OCI-LY7 (cell line): ENCODE measurements around the gene SPARC. TPM values are rescaled to one million over a fixed set of nuclear protein-coding genes. Genes with fewer than 3 reads are reported as not detected.

ENCODE experiments used
- BruUV-seq: library from RNA; stranded (reverse); fragments of 400-500 nt; replicated peaks from 2 replicates; lab custom pipeline; 2021; lab: Mats Ljungman, UMichigan
- CTCF ChIA-PET: fragments of 300-600 bp; sonication (Branson Sonifier 250); formaldehyde crosslinking; loops from one replicate; lab custom pipeline; 2022; ENCODE audit warnings: antibody characterized with exemption; ENCODE audit not compliant: unreplicated experiment; lab: Charles Lee
- POLR2A ChIA-PET: fragments of 300-600 bp; sonication (Branson Sonifier 250); formaldehyde crosslinking; loops from one replicate; lab custom pipeline; 2022; ENCODE audit warnings: antibody characterized with exemption; lab: Charles Lee
- DNase-seq: peaks from one replicate; pipeline ENCODE4 v3.0.0-alpha.2; 2015; ENCODE audit warnings: low spot score
- H2AFZ ChIP-seq: fragments of 200-600 bp; sonication (generic), shearing (Covaris generic); 2 replicates; pipeline ENCODE4 v1.6.1; 2014; ENCODE audit warnings: mild to moderate bottlenecking, antibody characterized with exemption, low read length, moderate library complexity
- H3K27ac ChIP-seq: fragments of 200-600 bp; sonication (generic); 2 replicates; pipeline ENCODE4 v1.5.1; 2014; ENCODE audit warnings: mixed run types, low read depth, mild to moderate bottlenecking, moderate library complexity, low read length, inconsistent platforms; ENCODE audit not compliant: poor library complexity, severe bottlenecking
- H3K36me3 ChIP-seq: fragments of 200-600 bp; sonication (generic); 2 replicates; pipeline ENCODE4 v1.6.1; 2014; ENCODE audit warnings: mild to moderate bottlenecking, antibody characterized with exemption, low read length, moderate library complexity, mixed read lengths; ENCODE audit not compliant: insufficient read depth
- H3K4me1 ChIP-seq: fragments of 200-600 bp; sonication (generic); 2 replicates; pipeline ENCODE4 v1.5.1; 2014; ENCODE audit warnings: mild to moderate bottlenecking, low read length; ENCODE audit not compliant: insufficient read depth, poor library complexity, severe bottlenecking
- H3K4me2 ChIP-seq: fragments of 200-600 bp; sonication (generic); 2 replicates; pipeline ENCODE4 v1.6.1; 2014; ENCODE audit warnings: mild to moderate bottlenecking, low read length
- H3K4me3 ChIP-seq: fragments of 200-600 bp; sonication (generic); 2 replicates; pipeline ENCODE4 v1.5.1; 2014; ENCODE audit warnings: mild to moderate bottlenecking, low read depth, low read length; ENCODE audit not compliant: poor library complexity, severe bottlenecking
- H3K79me2 ChIP-seq: fragments of 200-600 bp; sonication (generic); 2 replicates; pipeline ENCODE4 v1.6.1; 2016; ENCODE audit warnings: low read depth, mild to moderate bottlenecking, low read length, moderate library complexity, mixed read lengths; ENCODE audit not compliant: insufficient read depth
- H3K9me2 ChIP-seq: fragments of 200-600 bp; sonication (generic); 2 replicates; pipeline ENCODE4 v1.6.1; 2016; ENCODE audit warnings: mild to moderate bottlenecking, low read length, mixed read lengths; ENCODE audit not compliant: insufficient read depth
- H3K9me3 ChIP-seq: fragments of 200-600 bp; sonication (generic); 2 replicates; pipeline ENCODE4 v1.6.1; 2014; ENCODE audit warnings: mild to moderate bottlenecking, mixed run types, low read length, mixed read lengths
- H4K20me1 ChIP-seq: fragments of 200-600 bp; sonication (generic); 2 replicates; pipeline ENCODE4 v1.6.1; 2014; ENCODE audit warnings: mild to moderate bottlenecking, antibody characterized with exemption, low read length, moderate library complexity, mixed read lengths; ENCODE audit not compliant: insufficient read depth
- EZH2phosphoT487 ChIP-seq: fragments of 200-600 bp; sonication (generic); IDR thresholded peaks from 2 replicates; pipeline ENCODE4 v1.6.1; 2018; ENCODE audit warnings: low read depth, borderline replicate concordance, mild to moderate bottlenecking, mixed run types, antibody characterized with exemption, low read length, moderate library complexity, mixed read lengths
- intact Hi-C: fragments of 100-400 bp; cut with micrococcal nuclease; formaldehyde crosslinking; loops from one replicate; pipeline ENCODE4 v1.10.0; 2022; ENCODE audit not compliant: unreplicated experiment
- small RNA-seq: library from RNA; depleted of rRNA; stranded (forward); fragments of <200 nt; gene quantifications from one replicate; pipeline ENCODE3, GENCODE V24; 2014
- total RNA-seq, 2 experiments: library from RNA; depleted of rRNA in 1 of 2; stranded (reverse); fragments of >200 nt in 1 of 2; shearing (Covaris generic) in 1 of 2; gene quantifications; 2 replicates each; pipeline ENCODE4 v1.2.3, GENCODE V29; 2014 to 2022
- TF ChIP-seq, protein P1 (sequence below): fragments of 200-600 bp; sonication (generic); conservative IDR thresholded peaks from 2 replicates; pipeline ENCODE4 v1.5.1; 2014; ENCODE audit warnings: mild to moderate bottlenecking, antibody characterized with exemption, low read length, moderate library complexity, mixed read lengths

SPARC gene
- total RNA-seq, 2 experiments from 2014 or later = 0.89 TPM; not detected in 1

DNA sequence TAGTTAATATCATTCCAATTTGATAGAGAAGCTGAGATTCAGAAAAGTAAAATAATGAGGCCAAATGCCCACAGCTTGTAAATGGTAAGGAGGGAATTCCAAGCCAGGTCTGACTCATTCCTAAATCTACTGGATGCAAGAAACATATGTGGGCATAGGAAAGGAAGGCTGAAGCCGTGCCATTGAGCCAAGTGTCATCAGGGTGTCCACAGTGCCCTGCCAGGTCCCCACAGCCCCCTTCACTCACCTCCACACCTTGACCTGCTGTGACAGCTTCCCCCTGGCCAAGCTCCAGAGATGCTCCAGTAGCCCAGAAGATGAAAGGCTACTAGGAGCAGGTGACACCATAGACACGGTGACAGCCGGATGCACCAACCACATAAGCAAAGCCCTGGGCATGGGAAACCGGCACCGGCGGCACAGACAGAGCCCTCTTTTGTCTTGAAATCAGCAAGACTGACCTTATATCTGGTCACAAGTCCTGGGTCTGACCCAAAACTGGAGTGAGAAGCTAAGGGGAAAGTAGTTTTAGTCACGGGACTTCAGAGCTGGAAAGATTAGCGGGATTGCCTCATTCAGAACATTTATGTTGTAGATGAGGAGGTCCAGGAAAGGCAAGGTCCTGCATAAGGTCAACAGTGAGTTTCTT is 75.5 kb downstream of the SPARC start:
- POLR2A ChIA-PET = interaction anchor here (0.7 kb wide), 1 partner anchor 56 kb away, joined by 3 read pairs; no protein-coding TSS in a partner anchor
- no peak overlapping the region for H2AFZ ChIP-seq
- no peaks in the 10 kb centered on the region for H3K36me3 ChIP-seq
- no peak for TF ChIP-seq EZH2phosphoT487
- TF ChIP-seq, protein P1, sequence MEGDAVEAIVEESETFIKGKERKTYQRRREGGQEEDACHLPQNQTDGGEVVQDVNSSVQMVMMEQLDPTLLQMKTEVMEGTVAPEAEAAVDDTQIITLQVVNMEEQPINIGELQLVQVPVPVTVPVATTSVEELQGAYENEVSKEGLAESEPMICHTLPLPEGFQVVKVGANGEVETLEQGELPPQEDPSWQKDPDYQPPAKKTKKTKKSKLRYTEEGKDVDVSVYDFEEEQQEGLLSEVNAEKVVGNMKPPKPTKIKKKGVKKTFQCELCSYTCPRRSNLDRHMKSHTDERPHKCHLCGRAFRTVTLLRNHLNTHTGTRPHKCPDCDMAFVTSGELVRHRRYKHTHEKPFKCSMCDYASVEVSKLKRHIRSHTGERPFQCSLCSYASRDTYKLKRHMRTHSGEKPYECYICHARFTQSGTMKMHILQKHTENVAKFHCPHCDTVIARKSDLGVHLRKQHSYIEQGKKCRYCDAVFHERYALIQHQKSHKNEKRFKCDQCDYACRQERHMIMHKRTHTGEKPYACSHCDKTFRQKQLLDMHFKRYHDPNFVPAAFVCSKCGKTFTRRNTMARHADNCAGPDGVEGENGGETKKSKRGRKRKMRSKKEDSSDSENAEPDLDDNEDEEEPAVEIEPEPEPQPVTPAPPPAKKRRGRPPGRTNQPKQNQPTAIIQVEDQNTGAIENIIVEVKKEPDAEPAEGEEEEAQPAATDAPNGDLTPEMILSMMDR = no peak
- H3K4me2 ChIP-seq = no peak overlapping the region
- no peaks in the 10 kb centered on the region for H3K9me2 ChIP-seq
- H3K4me3 ChIP-seq = no peak overlapping the region
- no peak for DNase-seq
- H3K9me3 ChIP-seq = no peaks in the 10 kb centered on the region
- H4K20me1 ChIP-seq = no peaks in the 10 kb centered on the region
- no peaks in the 10 kb centered on the region for H3K79me2 ChIP-seq
- H3K4me1 ChIP-seq = no peaks in the 10 kb centered on the region
- intact Hi-C loops = no loop called here
- H3K27ac ChIP-seq = no peak overlapping the region
- no TSS peak for BruUV-seq
- CTCF ChIA-PET = interaction anchor here (0.6 kb wide), 1 partner anchor 16 kb away, joined by 3 read pairs; no protein-coding TSS in a partner anchor

Small RNAs within 50 kb of the gene (small RNA-seq; reads per million reads assigned to genes)
- gene RN7SKP232 = 0.31 reads per million

Other genes starting within 250 kb of the SPARC start
- 6.7 and 11.6 TPM in 2 replicates for gene SLC36A1, start 239.3 kb downstream of the SPARC start, total RNA-seq (2014; rRNA removed; shearing (Covaris generic))
- 11.9 and 12.1 TPM in 2 replicates for gene SLC36A1, start 239.3 kb downstream of the SPARC start, total RNA-seq (2022)
- not detected in 2 replicates for gene FAT2, start 95.6 kb downstream of the SPARC start, total RNA-seq (2014; rRNA removed; shearing (Covaris generic))
- not detected in 2 replicates for gene FAT2, start 95.6 kb downstream of the SPARC start, total RNA-seq (2022)
- gene ATOX1, start 71.7 kb upstream of the SPARC start, total RNA-seq (2014; rRNA removed; shearing (Covaris generic)) = 58.2 and 71.0 TPM in 2 replicates
- 86.6 and 92.5 TPM in 2 replicates for gene ATOX1, start 71.7 kb upstream of the SPARC start, total RNA-seq (2022)
- 163 and 178 TPM in 2 replicates for gene G3BP1, start 85.0 kb upstream of the SPARC start, total RNA-seq (2014; rRNA removed; shearing (Covaris generic))
- 232 and 261 TPM in 2 replicates for gene G3BP1, start 85.0 kb upstream of the SPARC start, total RNA-seq (2022)
- not detected in 2 replicates for gene GLRA1, start 237.9 kb upstream of the SPARC start, total RNA-seq (2014; rRNA removed; shearing (Covaris generic))
- gene GLRA1, start 237.9 kb upstream of the SPARC start, total RNA-seq (2022) = not detected in 2 replicates